ENCODE results near the gene TMEM170A.

DNA sequence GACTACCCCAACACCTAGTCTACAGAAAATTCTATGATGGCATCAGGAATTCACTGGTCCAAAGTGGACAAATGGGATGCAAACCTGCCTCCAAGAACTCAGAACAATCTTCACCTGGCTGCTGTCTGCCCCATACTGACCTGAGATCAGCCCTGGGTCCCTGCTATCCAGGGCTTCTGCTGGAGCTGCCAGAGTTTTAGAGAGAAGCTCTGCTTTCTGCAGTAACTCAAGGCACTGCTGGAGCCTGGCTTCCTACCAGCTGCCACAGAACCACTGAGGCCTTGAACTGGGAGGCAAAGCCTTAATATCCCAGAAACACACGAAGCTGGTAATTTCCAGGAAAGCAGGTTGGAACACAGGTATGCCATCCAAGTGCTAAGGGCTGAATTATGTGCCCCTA lies 7.5 kb downstream of the TMEM170A start:
- TF ChIP-seq SUZ12 (IDR thresholded peaks at IDR 0.05) (no peak), HDGF (IDR thresholded peaks at IDR 0.05; ENCODE audit: borderline replicate concordance) (no peak), FOXM1 (IDR thresholded peaks at IDR 0.05; ENCODE audit: borderline replicate concordance) (no peak), NFRKB (IDR thresholded peaks at IDR 0.05) (no peak), TARDBP (IDR thresholded peaks at IDR 0.05) (no peak), BHLHE40 (IDR thresholded peaks at IDR 0.05; ENCODE audit: borderline replicate concordance) (no peak), SP1 (IDR thresholded peaks at IDR 0.05) (no peak), ELF4 (IDR thresholded peaks at IDR 0.05) (no peak), LEF1 (IDR thresholded peaks at IDR 0.05; ENCODE audit: borderline replicate concordance) (no peak)
- TF ChIP-seq, protein P1, sequence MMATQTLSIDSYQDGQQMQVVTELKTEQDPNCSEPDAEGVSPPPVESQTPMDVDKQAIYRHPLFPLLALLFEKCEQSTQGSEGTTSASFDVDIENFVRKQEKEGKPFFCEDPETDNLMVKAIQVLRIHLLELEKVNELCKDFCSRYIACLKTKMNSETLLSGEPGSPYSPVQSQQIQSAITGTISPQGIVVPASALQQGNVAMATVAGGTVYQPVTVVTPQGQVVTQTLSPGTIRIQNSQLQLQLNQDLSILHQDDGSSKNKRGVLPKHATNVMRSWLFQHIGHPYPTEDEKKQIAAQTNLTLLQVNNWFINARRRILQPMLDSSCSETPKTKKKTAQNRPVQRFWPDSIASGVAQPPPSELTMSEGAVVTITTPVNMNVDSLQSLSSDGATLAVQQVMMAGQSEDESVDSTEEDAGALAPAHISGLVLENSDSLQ (IDR thresholded peaks at IDR 0.05): no peak

All from HEK293T (cell line).